Activated naive CD8-positive, alpha-beta T cell (primary cell): ENCODE data around the gene DGCR6L.
"Not testable (repeated sequence)": the region's sequence is repeated elsewhere in the genome, so short reads cannot be mapped to it uniquely, and the experiment has no call there.

Source experiments
- H3K27ac Mint-ChIP-seq: one replicate; pipeline ENCODE4 v1.8.0; 2021; ENCODE audit warnings: mixed read lengths
- H3K27me3 Mint-ChIP-seq: one replicate; pipeline ENCODE4 v1.8.0; 2021; ENCODE audit warnings: mixed read lengths
- H3K36me3 Mint-ChIP-seq: one replicate; pipeline ENCODE4 v1.8.0; 2021; ENCODE audit warnings: mixed read lengths
- H3K4me1 Mint-ChIP-seq: one replicate; pipeline ENCODE4 v1.8.0; 2021; ENCODE audit warnings: low read depth, mixed read lengths
- H3K4me3 Mint-ChIP-seq: one replicate; pipeline ENCODE4 v1.8.0; 2021; ENCODE audit warnings: mild to moderate bottlenecking, mixed read lengths
- H3K9me3 Mint-ChIP-seq: one replicate; pipeline ENCODE4 v1.8.0; 2021; ENCODE audit warnings: low read depth, mixed read lengths

The DGCR6L gene

GRCh38 chr22:20280163-20280562, 39.7 kb downstream of the DGCR6L start:
- H3K9me3 Mint-ChIP-seq, H3K27ac Mint-ChIP-seq, H3K36me3 Mint-ChIP-seq, H3K27me3 Mint-ChIP-seq, H3K4me1 Mint-ChIP-seq, H3K4me3 Mint-ChIP-seq: not testable (repeated sequence)

- Mint-ChIP-seq H3K27ac (no peak overlapping the region), H3K36me3 (no peaks in the 10 kb centered on the region), H3K9me3 (no peaks in the 10 kb centered on the region), H3K27me3 (no peaks in the 10 kb centered on the region), H3K4me3 (no peak overlapping the region), H3K4me1 (peaks cover 4% of the 10 kb centered on the region)
Observed at GRCh38 chr22:20279662-20280134, 40.2 kb downstream of the DGCR6L start.

DNA sequence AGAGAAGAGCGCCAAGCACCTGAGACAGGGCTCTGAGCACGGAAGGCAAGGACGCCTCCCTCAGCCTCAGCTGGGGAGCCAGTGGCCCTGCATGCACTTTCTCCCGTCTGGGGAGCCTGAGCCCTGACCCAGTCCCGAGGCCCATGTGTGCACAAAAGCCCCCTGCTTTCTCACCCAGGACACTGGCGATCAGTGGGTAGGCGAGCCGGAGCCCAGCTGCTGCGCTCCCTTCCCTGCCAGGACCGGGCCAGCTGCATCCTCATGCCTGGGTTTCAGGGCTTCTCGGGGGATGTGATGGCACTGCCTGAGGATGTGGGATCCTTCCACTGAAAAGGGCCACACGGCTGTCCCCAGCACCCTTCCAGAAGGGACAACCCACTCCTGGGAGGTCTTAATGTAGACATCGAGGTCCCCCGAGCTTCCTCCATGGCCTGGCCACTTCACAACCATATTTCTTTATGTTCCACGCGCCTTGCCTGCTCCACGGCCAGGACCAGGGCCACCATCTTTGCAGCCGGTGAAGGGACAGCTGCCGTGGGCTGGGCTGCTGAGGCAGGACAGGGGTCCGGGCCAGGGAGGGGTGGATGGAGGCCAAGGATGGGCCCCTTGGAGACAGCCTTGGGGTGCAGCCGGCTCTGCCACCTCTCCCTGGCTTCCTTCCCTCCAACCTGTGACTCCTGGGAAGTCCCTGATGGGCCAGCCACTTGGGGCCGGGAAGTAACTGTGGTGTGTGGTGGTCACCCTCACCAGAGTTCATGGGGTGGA, 41.0 kb downstream of the DGCR6L start:
- not testable (repeated sequence) for H3K9me3 Mint-ChIP-seq, H3K4me1 Mint-ChIP-seq, H3K27me3 Mint-ChIP-seq, H3K36me3 Mint-ChIP-seq, H3K27ac Mint-ChIP-seq, H3K4me3 Mint-ChIP-seq

- not testable (repeated sequence) for H3K4me1 Mint-ChIP-seq, H3K4me3 Mint-ChIP-seq, H3K27ac Mint-ChIP-seq, H3K27me3 Mint-ChIP-seq, H3K9me3 Mint-ChIP-seq, H3K36me3 Mint-ChIP-seq
Observed at GRCh38 chr22:20277936-20278635, 41.8 kb downstream of the DGCR6L start.

DNA sequence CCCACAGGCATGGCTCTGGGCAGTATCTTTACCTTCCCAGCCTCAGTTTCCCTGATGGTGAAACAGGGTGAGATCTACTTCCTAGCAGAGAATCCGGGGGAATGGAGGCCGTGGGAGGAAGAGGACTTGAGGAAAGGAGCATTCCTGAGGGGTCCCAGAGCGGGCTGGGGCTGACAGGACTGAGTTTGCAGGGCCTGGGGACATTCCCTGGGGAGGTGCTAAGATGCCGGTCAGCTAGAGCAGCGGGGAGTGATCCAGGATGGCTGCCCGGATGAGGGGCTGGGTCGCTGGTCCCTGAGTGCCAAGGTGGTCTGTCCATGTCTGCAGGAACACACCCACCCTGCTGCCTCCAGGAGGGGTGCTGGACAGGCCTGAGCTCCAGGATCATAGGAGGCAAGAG, 43.4 kb downstream of the DGCR6L start:
- peaks cover 4% of the 10 kb centered on the region for H3K4me1 Mint-ChIP-seq
- H3K27me3 Mint-ChIP-seq: no peaks in the 10 kb centered on the region
- no peaks in the 10 kb centered on the region for H3K9me3 Mint-ChIP-seq
- H3K27ac Mint-ChIP-seq: no peak overlapping the region
- no peaks in the 10 kb centered on the region for H3K36me3 Mint-ChIP-seq
- H3K4me3 Mint-ChIP-seq: no peak overlapping the region

GRCh38 chr22:20275836-20276235, 44.0 kb downstream of the DGCR6L start:
- no peak overlapping the region for H3K4me3 Mint-ChIP-seq
- H3K27ac Mint-ChIP-seq: no peak overlapping the region
- H3K27me3 Mint-ChIP-seq: no peaks in the 10 kb centered on the region
- H3K4me1 Mint-ChIP-seq: peaks cover 4% of the 10 kb centered on the region
- H3K9me3 Mint-ChIP-seq: no peaks in the 10 kb centered on the region
- H3K36me3 Mint-ChIP-seq: no peaks in the 10 kb centered on the region

DNA sequence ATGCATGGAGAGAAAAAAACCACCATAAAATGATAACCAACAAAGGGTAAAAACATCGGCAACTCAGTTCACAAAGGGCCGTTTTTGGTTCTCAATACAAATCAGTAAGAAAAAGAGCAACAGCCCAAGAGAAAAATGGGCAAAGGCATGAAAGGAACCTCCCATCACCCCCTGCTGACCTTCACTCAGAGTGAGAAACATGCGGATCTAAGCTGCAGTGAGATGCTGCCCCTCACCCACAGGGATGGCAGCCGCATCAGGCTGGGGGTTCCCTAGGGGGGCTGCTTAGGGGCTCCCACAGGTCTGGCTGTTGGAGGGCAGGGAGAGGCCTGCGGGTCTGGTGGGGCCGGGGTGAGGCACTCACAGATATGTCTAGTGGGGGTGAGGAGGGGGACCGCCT, 44.5 kb downstream of the DGCR6L start:
- H3K4me3 Mint-ChIP-seq, H3K27ac Mint-ChIP-seq, H3K9me3 Mint-ChIP-seq, H3K36me3 Mint-ChIP-seq, H3K4me1 Mint-ChIP-seq, H3K27me3 Mint-ChIP-seq: not testable (repeated sequence)

- H3K4me1 Mint-ChIP-seq, H3K27me3 Mint-ChIP-seq, H3K36me3 Mint-ChIP-seq, H3K9me3 Mint-ChIP-seq, H3K4me3 Mint-ChIP-seq, H3K27ac Mint-ChIP-seq: not testable (repeated sequence)
Observed at GRCh38 chr22:20274374-20274773, 45.5 kb downstream of the DGCR6L start.

DNA sequence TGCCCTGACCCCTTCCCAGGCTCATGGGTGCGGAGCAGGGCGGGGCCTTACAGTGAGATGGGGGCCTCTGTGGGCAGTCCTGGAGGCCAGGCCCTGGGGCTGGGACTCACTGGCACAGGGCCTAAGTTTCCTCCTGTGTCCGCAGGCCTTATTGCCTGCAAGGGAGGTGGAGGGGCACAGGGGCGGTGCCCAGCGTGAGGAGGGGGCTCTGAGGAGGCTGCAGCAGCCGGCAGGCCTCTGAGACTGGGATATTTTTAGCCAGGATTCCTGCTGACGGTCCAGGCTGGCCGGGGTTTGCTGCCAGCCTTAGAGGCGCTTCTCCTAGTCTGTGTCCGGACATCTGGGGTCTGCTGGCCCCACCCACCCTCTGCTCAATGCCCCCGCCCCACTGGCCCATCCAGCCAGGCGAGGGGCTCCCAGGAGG, 46.1 kb downstream of the DGCR6L start:
- no peaks in the 10 kb centered on the region for H3K36me3 Mint-ChIP-seq
- H3K4me3 Mint-ChIP-seq: no peak overlapping the region
- H3K27ac Mint-ChIP-seq: no peak overlapping the region
- peaks cover 2% of the 10 kb centered on the region for H3K4me1 Mint-ChIP-seq
- no peaks in the 10 kb centered on the region for H3K27me3 Mint-ChIP-seq
- no peaks in the 10 kb centered on the region for H3K9me3 Mint-ChIP-seq

- Mint-ChIP-seq H3K36me3 (no peaks in the 10 kb centered on the region), H3K27ac (no peak overlapping the region), H3K27me3 (no peaks in the 10 kb centered on the region), H3K4me3 (no peak overlapping the region), H3K4me1 (peaks cover 3% of the 10 kb centered on the region), H3K9me3 (no peaks in the 10 kb centered on the region)
Observed at GRCh38 chr22:20272700-20273099, 47.2 kb downstream of the DGCR6L start.

- Mint-ChIP-seq H3K4me1 (peaks cover 3% of the 10 kb centered on the region), H3K27me3 (no peaks in the 10 kb centered on the region), H3K36me3 (no peaks in the 10 kb centered on the region), H3K27ac (no peak overlapping the region), H3K4me3 (no peak overlapping the region), H3K9me3 (no peaks in the 10 kb centered on the region)
Observed at GRCh38 chr22:20272174-20272573, 47.7 kb downstream of the DGCR6L start.

GRCh38 chr22:20271114-20271994, 48.5 kb downstream of the DGCR6L start:
- Mint-ChIP-seq H3K4me3 (no peak overlapping the region), H3K4me1 (peaks cover 6% of the 10 kb centered on the region), H3K27ac (no peak overlapping the region), H3K36me3 (no peaks in the 10 kb centered on the region), H3K9me3 (no peaks in the 10 kb centered on the region), H3K27me3 (no peaks in the 10 kb centered on the region)

DNA sequence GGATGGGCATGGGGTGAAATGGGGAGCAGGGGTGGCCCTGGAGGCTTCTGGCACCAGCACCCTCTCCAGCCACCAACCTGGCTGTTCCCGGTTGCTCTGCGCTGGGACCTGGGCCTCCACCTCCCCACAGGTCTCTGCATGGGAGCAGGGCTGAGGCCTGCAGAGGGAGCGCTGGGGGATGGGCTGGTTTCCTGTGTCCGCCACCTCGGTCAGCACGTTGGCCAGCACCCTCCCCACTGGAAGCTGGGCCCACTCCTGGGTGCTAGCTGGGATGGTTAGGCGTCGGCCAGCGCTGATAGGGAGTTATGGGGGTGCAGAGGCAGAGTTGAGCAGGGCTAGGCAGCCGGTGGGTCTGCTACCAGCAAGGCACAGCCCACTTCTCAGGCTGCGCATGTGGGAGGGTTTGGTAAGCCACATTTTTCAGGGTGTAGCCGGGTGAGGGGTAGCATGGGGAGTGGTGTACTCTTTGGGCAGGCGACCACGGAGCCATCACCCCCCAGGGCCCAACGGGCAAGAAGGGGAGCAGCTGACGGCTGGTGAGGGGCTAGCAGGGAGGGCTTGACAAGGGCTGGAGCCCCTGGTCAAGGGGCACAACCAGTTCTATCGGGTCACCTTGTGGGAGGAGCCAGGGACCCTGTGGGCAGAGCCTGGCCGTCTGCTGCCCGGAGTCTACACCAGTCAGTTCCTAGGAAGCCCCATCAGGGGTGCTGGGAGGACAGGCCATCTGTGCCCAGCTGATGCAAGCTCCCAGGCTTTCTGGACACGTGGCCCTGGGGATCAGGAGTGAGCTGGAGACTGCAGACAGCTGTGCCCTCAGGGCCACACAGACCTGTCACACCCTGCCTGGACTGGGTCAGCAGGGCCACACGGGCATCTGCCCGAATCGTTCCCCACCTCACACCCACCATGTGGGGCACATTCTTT, 49.4 kb downstream of the DGCR6L start:
- not testable (repeated sequence) for H3K36me3 Mint-ChIP-seq, H3K4me3 Mint-ChIP-seq, H3K27me3 Mint-ChIP-seq, H3K27ac Mint-ChIP-seq, H3K4me1 Mint-ChIP-seq, H3K9me3 Mint-ChIP-seq

GRCh38 chr22:20269673-20270072, 50.2 kb downstream of the DGCR6L start:
- not testable (repeated sequence) for H3K27ac Mint-ChIP-seq, H3K27me3 Mint-ChIP-seq, H3K4me1 Mint-ChIP-seq

More at GRCh38 chr22:20269673-20270072, 50.2 kb downstream of the DGCR6L start:
- not testable (repeated sequence) for H3K4me3 Mint-ChIP-seq, H3K36me3 Mint-ChIP-seq, H3K9me3 Mint-ChIP-seq
